Inferior parietal cortex (tissue), 1 donor: ENCODE measurements around the gene ANKRD13B.

ENCODE experiments used
- DNase-seq: peaks from one replicate; pipeline ENCODE4 v3.0.0-alpha.2; 2016; ENCODE audit errors: extremely low spot score

The ANKRD13B gene

DNA sequence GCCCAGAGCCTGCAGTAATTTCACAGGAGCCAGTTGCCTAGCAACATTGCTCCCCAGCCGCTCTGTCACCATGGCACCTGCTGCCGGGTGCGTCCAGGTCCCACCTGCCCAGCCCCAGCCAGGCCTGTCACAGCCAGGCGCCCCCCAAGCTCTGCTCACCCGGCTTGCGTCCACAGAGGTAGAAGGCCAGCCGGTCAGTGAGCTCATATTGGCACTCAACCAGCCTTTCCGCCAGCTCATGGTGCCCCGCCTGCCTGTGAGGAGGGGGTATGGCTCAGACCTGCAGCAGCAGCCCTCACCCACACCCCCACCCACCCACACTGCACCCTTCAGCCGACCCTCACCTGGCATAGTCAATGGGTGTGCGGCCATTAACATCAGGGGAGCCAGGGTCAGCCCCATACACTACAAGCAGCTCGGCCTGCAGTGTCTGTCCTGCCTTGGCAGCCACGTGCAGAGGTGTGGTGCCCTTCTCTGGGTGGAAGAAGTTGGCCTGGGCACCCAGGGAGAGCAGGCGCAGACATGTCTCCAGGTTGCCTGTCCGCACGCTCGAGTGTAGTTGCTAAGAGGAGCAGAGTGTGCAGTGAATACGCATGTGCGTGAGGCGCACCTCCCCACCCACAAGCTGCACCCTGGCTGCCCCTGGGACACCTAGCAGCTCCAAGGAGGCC, 11.2 kb upstream of the ANKRD13B start:
- no peak for DNase-seq

- DNase-seq = no peak
Measured at GRCh38 chr17:29582254-29582765, 10.6 kb upstream of the ANKRD13B start.

DNA sequence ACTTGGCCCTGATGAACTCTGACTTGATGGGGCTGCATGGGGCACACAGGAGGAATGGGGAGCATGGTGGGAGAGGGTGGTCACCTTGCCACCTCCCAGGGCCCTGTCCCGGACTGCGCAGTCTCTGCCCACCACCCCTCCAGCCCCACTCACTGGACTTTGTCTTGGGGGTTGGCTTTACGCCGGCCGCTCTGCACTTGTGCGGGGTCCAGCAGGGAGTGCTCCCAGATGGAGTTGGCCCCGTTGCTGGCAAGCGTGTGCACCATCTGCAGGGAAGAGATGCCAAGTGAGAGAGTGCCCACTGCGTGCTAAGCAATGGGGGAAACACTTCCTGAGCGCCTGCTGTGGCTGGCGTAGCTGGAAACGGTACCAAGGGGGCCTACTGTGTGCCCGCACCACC, 10.2 kb upstream of the ANKRD13B start:
- DNase-seq = peak; percentile 80

DNA sequence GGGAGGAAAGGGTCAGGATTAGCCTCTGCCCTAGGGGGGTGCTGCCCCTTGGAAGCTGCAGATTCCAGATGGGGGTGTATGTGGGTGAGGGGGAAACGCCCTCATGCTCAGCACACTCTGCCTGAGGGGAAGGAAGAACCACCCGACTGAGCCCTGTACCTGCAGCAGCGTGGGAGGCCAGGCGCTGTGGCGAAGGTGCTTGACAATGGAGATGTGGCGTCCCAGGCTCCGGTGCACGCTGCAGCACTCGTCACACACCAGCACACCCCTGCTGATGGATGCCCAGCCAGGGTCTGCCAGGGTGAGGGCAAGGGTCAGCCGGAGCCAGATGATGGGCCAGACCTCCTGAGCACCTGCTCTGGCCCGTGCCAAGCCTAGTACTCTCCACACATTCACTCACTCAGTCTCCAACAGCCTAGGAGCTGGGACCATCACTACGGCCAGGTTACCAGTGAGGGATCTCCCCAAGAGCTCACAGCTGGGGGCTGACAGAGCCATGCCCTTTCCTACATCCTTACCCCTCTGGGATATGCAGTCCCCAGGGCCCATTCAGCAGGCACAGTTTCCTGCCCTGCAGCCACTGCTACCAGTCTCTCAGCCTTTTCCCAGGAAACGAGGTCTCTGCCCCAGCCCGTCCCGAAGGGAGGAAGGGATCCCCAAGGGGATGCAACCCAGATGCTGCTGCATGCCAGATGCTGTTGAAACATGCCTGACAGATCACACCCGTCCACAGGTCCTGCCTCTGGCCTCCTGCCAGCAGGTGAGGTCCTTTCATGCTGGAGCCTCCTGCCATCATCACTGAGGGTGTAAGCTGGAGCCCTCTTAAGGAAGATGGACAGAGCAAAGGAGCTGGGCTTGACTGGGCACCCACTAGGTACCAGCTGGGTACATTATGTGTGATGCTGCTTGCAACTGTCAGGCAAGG, 9.3 kb upstream of the ANKRD13B start:
- no peak for DNase-seq

DNA sequence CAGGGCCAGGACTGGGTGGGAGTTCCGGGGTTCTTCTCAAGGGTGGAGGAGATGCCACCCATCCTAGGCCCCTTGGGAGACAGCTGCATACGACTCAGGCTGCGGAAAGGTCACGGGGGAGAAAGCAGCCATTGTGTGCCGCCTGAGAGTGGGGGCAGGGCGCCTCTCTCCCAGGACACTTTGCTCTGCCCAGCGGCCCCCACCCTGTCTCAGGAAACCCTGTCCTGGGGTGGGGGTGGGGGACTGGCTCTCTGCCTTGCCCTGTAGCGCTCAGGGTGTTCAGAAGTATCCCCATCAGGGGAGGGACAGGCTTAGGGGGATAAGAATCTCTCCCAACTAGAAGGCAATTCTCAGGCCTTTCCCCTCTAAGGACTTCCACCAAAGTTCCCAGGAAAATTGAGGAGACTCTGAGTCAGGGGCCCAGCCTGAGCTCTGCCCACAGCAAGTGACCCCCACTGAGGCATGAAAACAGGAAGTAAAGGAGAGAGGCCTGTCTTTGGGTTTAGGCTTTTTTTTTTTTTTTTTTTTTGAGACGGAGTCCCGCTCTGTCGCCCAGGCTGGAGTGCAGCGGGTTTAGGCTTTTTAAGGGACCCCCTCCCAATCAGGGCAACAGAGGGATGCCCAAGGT, 8.4 kb upstream of the ANKRD13B start:
- no peak for DNase-seq

GRCh38 chr17:29585080-29585751, 7.7 kb upstream of the ANKRD13B start:
- DNase-seq = no peak

GRCh38 chr17:29586676-29587469, 6.1 kb upstream of the ANKRD13B start:
- DNase-seq = no peak

GRCh38 chr17:29587591-29587990, 5.3 kb upstream of the ANKRD13B start:
- DNase-seq = no peak

DNA sequence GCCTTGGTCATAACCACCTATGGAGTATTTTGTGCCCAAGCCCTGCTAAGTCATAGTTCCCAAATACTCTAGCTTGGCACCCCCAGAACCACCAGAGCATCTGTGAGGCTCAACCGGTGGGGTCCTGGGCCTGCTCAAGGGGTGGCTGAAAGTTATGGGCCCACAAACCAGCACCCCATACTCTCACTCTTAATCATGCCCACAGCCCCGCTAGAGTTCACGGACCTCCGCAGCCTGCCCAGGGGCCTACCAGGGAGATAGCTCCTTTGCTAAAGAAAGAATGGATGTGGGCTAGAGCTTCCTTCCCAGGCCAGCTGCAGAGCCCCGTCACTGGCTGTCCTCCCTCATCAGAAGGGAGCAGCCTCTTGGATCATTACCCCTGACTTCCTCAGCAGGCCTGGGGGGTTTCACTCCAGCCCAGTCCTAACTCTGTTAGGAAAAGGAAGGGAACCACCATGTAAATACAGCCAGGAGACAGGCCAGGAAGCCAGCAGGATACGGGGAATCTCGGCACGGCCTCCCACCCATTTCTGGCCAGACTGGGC, 4.8 kb upstream of the ANKRD13B start:
- DNase-seq = no peak

DNA sequence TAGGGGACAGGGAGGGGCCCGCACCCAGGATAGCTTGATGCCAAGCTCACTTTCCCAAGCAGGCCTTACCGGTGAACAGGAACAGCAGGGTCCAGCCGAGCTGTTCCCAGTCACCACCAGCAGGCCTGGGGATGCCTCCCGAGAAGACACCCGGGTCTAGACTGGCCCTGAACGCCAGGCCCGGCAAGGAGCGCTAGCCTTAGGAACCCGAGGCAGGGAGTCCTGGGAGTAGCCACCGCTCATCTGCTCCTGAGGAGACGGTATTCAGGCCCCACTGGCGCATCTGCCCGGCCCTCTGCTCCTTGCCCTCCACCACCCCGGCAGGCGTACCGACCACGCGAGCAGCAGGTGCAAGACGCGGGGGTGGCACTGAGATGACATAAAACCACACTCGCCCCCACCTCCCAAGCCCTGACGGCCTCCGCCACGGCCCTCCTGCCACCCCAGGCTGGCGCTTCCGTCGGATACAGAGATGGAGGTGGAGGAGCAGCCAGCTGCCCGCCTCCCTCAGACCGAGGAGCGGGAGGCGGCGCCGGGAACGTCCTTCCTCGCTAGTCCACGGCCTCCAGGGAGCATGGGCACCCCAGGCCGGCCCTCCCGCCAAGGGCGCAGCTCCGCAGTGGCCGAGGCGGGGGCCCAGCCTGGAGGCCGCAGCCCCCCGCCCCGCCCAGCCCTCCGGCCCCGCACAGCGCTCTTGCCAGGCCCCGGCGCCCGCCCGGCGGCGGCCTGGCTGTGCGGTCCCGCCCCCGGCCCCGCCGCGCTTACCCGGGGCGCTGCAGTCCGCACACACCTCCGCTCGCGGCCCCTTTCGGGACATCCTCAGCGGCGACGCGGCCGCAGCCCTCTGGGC, 4.1 kb upstream of the ANKRD13B start:
- DNase-seq = no peak

DNA sequence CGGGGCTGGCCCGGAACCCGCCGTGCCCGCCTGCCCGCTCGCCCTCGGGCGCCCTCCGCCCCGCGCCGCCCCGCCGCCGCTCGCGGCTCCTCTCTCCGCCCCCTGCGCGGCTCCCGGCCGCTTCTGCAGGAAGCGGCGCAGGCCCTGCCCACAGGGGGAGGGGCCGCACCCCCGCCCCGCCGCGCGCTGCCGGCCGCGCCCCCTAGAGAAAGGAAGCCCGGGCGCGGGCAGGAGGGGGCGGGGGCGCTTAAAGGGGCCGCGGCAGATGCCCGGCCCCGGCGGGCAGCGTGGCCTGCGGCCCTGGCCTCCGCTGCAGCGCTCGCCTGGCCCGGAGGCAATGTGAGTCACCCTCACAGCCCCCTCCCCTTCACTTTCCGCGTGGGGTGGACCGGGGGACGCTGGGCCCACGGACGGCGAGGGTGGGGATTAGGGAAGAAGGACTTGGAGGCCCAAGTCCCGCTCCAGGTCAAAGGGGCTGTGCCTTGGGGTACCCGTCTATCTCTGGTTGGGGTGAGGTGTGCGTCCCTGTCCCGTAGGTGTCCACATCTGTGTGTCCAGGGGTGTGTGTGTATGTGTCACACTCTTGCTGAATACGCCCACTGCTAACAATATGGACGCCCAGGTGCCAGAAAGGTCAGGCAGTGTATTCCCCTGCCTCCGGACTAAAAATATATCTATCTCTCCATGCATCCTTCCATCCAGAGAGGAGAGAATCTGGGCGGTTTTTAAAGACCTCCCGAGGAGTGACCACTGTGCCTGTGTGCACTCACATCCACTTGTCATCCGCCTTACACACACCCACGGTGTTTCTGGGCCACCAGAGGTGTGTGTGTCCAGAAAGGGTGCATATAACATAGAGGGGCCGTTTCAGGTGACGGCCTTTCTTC, 3.2 kb upstream of the ANKRD13B start, which contains the start of gene GIT1:
Gene GIT1 (minus strand): TSS at position 125 of the 887 bp plus-strand sequence. CDS start 270 bp downstream, outside the sequence.
- peak; percentile 77 for DNase-seq

DNA sequence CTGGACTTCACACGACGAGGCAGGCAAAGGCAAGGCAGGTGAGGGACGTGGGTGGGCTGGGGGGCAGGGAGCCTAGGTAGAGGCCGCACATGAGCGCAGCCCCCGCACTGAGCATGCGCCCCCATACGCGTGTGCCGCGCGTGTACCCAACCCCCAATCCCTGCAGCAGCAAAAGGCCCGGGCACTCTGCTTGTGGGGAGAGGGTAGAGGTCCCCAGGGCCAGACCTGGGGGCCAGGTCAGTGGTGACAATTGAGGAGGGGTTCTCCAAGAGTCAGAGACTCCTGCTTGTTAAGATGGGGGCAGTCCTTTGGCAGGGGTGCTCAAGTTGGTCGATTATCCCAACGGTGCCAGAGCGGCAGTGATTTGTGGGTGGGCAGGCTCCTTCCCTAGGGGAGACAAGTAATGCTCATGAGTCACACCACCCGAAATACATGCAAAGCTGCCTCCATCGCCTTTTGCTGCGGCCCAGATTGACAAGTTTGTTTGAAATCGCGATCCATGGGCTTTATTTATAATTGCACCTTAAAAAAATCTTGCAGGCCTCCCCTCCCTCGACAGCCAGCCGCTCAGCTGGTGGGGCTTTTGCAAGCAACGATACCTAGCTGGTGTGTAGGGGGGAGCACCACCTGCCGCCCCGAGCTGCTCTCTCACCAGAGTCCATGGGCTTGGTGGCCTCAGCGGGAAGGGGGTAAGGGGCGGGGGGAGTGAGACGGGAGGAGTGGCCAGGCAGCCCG, 2.4 kb upstream of the ANKRD13B start:
- DNase-seq = no peak

GRCh38 chr17:29591146-29591736, 1.7 kb upstream of the ANKRD13B start:
- no peak for DNase-seq

GRCh38 chr17:29591737-29592608, 959 bp upstream of the ANKRD13B start:
- peak; percentile 88 for DNase-seq

DNA sequence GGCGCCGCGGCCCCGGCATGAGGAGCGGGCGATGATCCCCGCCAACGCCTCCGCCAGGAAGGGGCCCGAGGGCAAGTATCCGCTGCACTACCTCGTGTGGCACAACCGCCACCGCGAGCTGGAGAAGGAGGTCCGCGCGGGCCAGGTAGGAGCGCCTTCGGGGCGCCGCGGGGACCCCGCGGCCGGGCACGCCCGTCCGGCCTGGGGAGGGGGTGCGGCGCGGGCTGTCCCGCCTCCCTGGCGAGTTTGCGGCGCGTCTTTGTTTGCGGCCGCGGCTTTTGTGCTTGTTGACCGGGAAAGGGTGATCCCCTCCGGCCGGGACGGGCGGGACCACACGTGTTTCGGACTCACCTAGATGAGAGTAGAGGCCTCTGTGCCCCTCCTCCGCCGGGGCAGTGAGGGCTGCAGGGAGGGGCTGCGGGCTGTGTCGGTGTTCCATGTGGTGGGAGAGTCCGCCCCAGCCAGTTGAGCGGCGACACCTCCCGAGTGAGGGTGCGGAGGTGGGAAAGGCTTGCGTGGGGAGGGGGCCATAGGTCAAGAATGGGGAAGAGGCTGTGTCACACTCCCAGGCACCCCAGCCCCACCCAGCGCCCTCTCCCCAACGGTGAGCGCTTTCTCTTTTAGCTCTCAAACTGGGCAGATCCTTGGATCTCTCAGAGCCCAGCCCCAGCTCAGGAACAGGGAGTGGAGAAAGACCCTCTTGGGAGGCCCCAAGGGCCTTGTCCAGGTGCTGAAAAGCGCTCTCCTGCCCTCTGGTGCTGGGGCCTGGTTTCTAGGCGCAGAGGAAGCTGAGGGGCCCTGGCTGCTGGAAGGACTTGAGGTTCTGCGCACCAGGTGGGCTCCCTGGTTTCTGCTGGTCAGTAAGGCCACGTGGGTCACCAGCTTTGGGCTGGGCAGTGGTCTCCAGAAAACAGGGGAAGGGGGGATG, 923 bp downstream of the ANKRD13B start:
- DNase-seq = no peak
